GM10248 (cell line): ENCODE data around the gene TAS1R3.

Source experiments
- CTCF ChIA-PET: fragments of 300-600 bp; sonication (Branson Sonifier 250); formaldehyde crosslinking; extraction: SDS; loops from one replicate; lab custom pipeline; 2021; ENCODE audit warnings: antibody characterized with exemption; lab: Yijun Ruan, JAX
- POLR2A ChIA-PET: fragments of 350-650 bp; sonication (Branson Sonifier 250); formaldehyde crosslinking; extraction: SDS; loops from one replicate; lab custom pipeline; 2020; ENCODE audit warnings: antibody characterized with exemption; lab: Yijun Ruan, JAX
- DNase-seq: peaks from one replicate; pipeline ENCODE4 v3.0.0; 2012; ENCODE audit errors: extremely low spot score
- TF ChIP-seq, protein P1 (sequence below): IDR thresholded peaks from 2 replicates; pipeline ENCODE4 v1.5.1; 2012; ENCODE audit warnings: mild to moderate bottlenecking, low read depth; ENCODE audit errors: extremely low read depth, missing control alignments, control extremely low read depth

Gene TAS1R3

DNA sequence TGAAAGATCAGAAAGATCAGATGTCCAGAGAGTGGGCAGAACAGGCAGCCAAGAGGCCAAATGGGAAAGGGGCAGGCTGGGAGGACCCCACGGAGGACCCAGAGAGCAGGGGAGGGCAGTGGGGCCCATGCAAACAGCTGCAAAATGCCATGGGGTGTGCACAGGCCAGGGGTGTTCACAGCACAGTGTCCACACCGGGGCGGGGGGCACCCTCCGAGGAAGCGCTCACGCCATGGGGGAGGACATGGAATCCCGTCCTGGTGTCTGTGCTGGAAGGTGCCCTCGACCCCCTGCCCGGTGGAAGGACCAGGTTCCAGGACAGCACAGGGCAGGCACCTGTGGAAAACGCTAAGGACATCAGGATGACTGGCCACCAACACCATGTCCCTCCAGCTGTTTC, 8.1 kb upstream of the TAS1R3 start:
- no peak for DNase-seq
- TF ChIP-seq, protein P1, sequence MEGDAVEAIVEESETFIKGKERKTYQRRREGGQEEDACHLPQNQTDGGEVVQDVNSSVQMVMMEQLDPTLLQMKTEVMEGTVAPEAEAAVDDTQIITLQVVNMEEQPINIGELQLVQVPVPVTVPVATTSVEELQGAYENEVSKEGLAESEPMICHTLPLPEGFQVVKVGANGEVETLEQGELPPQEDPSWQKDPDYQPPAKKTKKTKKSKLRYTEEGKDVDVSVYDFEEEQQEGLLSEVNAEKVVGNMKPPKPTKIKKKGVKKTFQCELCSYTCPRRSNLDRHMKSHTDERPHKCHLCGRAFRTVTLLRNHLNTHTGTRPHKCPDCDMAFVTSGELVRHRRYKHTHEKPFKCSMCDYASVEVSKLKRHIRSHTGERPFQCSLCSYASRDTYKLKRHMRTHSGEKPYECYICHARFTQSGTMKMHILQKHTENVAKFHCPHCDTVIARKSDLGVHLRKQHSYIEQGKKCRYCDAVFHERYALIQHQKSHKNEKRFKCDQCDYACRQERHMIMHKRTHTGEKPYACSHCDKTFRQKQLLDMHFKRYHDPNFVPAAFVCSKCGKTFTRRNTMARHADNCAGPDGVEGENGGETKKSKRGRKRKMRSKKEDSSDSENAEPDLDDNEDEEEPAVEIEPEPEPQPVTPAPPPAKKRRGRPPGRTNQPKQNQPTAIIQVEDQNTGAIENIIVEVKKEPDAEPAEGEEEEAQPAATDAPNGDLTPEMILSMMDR, result no peak
- CTCF ChIA-PET, result no interaction called here
- POLR2A ChIA-PET, result no interaction called here

DNA sequence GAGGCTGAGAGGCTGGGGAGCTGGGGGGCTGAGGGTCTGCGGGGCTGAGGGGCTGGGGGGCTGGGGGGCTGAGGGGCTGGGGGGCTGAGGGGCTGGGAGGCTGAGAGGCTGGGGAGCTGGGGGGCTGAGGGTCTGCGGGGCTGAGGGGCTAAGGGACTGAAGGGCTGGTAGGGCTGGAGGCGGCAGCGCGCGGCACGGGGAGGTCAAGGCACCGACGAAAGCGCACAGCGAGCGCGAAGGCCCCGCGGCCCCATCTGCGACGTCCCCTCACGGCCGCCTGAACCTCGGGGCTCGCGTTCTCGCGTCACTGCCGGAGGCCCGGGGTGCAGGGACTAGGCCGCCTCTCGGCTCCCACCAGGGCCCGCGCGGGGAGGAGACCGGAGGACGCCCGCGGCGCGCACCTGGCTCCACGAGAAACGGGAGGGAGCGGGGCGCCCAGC, 7.0 kb upstream of the TAS1R3 start:
- no peak for DNase-seq
- TF ChIP-seq, protein P1, result no peak
- ChIA-PET POLR2A (interaction anchor here (0.7 kb wide), 1 partner anchor 73 kb away, joined by 3 read pairs; no protein-coding TSS in a partner anchor), CTCF (no interaction called here)

DNA sequence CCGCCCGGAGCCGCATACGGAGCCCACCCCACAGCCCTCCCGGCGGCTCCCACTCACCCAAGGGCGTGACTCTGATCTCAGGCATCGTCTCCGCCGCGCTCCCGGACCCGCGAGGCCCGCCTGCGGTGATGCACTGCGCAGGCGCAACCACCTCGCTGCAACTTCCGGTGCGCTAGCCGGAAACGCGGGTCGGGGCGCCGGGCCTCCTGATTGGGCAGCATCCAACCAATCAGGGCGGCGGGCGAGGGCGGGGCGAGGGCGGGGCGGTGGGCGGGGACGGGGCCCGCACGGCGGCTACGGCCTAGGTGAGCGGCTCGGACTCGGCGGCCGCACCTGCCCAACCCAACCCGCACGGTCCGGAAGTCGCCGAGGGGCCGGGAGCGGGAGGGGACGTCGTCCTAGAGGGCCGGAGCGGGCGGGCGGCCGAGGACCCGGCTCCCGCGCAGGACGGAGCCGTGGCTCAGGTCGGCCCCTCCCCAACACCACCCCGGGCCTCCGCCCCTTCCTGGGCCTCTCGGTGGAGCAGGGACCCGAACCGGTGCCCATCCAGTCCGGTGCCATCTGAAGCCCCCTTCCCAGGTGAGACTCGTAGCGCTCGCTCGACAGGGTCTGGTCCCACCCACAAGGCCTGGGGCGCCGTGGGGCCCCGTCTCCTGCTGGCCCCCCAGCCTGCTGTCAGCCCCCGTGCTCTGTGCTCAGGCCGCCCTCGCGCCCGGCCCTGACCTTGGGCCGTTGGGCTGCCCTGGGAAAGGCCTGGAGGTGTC, 6.4 kb upstream of the TAS1R3 start, which contains the start of the genes CPTP and INTS11:
Gene CPTP (plus strand): TSS at position 279 of the 764 bp plus-strand sequence. CDS start 2,109 bp downstream, outside the sequence.
Gene INTS11 (minus strand): TSS at position 137 of the 764 bp plus-strand sequence. CDS start 52 bp downstream, at position 85.
- POLR2A ChIA-PET, result interaction anchor here (0.7 kb wide), 1 partner anchor 74 kb away, joined by 3 read pairs; no protein-coding TSS in a partner anchor
- DNase-seq, result peak; percentile 99
- CTCF ChIA-PET, result interaction anchor here (0.9 to 1.4 kb wide), 2 partner anchors 47 to 202 kb away, joined by 3 to 4 read pairs; no protein-coding TSS in a partner anchor
- TF ChIP-seq, protein P1, result no peak

DNA sequence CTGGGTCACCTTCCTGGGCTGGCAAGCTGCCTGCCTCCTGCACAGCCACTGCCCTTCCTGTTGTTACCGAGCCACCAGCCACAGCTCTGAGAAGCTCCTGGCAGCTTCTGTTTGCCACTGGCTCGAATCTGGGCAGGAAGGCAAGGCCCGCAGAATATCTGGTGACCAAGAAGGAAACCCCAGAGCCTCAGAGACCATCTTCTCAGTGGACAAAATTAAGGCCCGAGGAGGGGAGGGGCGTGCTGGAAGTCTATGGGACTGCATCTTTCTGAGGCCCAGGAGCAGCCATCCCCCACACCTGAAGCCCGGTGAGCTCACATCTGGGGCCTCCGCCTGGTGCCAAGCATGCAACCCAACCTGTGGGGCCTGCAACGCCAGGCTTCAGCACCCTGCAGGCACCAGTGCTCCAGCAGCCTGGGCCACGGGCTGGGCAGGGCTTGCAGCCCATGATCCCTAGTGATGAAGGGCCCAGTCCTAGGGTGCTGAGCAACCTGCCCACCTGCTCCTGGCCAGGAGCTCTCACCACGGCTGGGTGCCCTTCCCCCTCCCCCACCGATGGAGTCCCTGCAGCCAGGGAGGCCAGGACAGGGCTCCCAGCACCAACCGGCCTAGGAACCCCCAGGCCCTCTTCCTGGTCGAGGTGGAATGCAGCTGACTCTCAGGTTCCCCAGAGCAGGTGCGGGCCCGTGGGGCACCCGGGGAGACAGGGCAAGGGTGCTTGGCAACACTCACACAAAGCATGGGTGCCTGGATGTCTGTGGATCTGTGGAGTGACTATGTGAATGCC, 5.6 kb upstream of the TAS1R3 start:
- CTCF ChIA-PET, result interaction anchor here (0.9 to 1.4 kb wide), 2 partner anchors 46 to 203 kb away, joined by 3 to 4 read pairs; no protein-coding TSS in a partner anchor
- POLR2A ChIA-PET, result no interaction called here
- DNase-seq, result no peak
- TF ChIP-seq, protein P1, result no peak

DNA sequence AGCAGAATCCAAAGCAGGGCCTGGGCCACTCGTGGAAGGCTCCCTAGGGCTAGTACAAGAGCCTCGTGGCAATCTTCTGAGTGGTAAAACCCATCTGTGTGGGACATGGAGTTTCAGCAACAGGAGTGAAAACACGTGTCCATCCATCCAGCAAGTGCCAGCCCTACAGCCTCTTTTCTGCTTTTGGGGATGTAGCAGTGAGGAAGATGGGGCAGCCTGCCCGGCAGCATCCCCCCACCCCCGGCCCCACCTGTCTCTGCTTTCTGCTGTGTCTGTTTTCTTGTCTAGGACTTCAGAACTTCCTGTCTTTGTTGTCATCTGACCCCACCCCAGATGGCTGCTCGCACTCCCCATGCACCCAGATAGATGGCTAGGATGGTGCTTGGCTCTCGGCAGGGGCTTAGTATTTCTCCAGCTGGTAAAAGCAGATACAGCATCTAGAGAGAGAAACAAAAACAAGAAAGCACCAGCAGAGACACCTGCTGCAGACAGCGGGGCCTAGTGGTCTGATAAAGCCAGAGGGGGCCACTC, 4.9 kb upstream of the TAS1R3 start:
- CTCF ChIA-PET, result interaction anchor here (1.4 kb wide), 1 partner anchor 45 kb away, joined by 4 read pairs; no protein-coding TSS in a partner anchor
- TF ChIP-seq, protein P1, result no peak
- DNase-seq, result no peak
- POLR2A ChIA-PET, result no interaction called here

DNA sequence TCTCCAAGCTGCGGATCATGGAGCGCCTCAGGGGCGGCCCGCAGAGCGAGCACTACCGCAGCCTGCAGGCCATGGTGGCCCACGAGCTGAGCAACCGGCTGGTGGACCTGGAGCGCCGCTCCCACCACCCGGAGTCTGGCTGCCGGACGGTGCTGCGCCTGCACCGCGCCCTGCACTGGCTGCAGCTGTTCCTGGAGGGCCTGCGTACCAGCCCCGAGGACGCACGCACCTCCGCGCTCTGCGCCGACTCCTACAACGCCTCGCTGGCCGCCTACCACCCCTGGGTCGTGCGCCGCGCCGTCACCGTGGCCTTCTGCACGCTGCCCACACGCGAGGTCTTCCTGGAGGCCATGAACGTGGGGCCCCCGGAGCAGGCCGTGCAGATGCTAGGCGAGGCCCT, 3.8 kb upstream of the TAS1R3 start:
- TF ChIP-seq, protein P1, result no peak
- no peak for DNase-seq
- POLR2A ChIA-PET, result no interaction called here
- CTCF ChIA-PET, result no interaction called here
